Measurements from ENCODE around the gene ARID1B. TPM values are rescaled to one million over a fixed set of nuclear protein-coding genes. Genes with fewer than 3 reads are reported as not detected.

ARID1B gene
- total and polyA plus RNA-seq, 2 of the 13 experiments (the other 11 are each of a cell fraction or from before 2014, with no cell fraction given) = 20.1 to 32.6 TPM

DNA sequence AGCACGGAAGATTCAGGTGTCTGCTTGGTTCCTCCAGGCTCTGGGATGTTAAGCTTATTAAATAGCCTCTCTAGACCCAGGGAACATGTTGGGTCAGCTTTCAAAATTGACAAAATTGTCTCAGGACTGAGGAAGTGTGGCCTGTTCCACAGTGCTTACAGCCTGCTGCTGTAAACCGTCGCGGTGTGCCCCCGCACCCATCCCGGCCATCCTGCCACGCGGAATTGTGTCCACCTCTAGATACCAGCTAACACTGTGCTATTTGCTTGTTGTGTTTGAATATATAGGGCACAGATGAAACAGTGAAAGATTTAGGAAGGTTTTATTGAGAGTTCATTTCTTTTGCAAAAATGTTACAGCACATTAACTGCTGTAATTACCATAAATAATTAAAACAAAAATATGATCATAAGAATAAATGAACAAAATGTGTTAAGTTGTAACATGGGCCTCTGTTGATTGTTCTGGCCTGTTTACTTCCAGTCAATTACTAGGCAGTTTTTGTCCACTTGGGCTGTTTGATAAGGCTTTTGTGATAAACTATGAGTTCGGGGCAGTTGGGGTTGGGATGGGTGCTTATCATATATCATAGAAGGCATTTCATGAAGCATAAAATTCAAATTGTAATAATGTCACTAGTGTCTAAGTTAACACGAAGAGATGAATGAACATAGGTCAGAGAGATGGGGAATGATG is 77.4 kb downstream of the ARID1B start:
- TF ChIP-seq, protein P1, sequence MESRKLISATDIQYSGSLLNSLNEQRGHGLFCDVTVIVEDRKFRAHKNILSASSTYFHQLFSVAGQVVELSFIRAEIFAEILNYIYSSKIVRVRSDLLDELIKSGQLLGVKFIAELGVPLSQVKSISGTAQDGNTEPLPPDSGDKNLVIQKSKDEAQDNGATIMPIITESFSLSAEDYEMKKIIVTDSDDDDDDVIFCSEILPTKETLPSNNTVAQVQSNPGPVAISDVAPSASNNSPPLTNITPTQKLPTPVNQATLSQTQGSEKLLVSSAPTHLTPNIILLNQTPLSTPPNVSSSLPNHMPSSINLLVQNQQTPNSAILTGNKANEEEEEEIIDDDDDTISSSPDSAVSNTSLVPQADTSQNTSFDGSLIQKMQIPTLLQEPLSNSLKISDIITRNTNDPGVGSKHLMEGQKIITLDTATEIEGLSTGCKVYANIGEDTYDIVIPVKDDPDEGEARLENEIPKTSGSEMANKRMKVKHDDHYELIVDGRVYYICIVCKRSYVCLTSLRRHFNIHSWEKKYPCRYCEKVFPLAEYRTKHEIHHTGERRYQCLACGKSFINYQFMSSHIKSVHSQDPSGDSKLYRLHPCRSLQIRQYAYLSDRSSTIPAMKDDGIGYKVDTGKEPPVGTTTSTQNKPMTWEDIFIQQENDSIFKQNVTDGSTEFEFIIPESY (CRISPR knock-in tag; IDR thresholded peaks at IDR 0.05) = peak; percentile 93
- TF ChIP-seq DNMT3B (CRISPR knock-in tag; conservative IDR thresholded peaks at IDR 0.05) (no peak), CEBPG (CRISPR knock-in tag; IDR thresholded peaks at IDR 0.05) (no peak)
- Histone ChIP-seq H4K20me1 (ENCODE audit: insufficient read depth, low read length) (peaks cover 12% of the 10 kb centered on the region; the same call in 1 of the 2 replicates), H3K9me3 (ENCODE audit: low read length) (no peaks in the 10 kb centered on the region), H3K9ac (ENCODE audit: insufficient read depth, low read depth, low read length) (no peak overlapping the region), H3K4me2 (ENCODE audit: low read depth, low read length) (no peak overlapping the region), H3K79me2 (ENCODE audit: insufficient read depth, low read length) (peaks cover 93% of the 10 kb centered on the region), H3K27me3 (ENCODE audit: control insufficient read depth in 1 of 2, insufficient read depth in 2 of 2, low read length in 2 of 2) (no peaks in the 10 kb centered on the region), H3K4me1 (ENCODE audit: insufficient read depth, low read length) (peaks cover 16% of the 10 kb centered on the region; the same call in 1 of the 2 replicates), H2AFZ (ENCODE audit: low read length) (no peak overlapping the region), H3K36me3 (replicated peaks in 1 of 2; ENCODE audit: control insufficient read depth in 1 of 2, insufficient read depth in 2 of 2, low read length in 2 of 2) (peaks cover 0 to 2% of the 10 kb centered on the region in 2 experiments; a peak in 3 of 5 replicates), H3K4me3 (replicated peaks in 1 of 3; ENCODE audit: insufficient read depth in 1 of 3, low read depth in 2 of 3, low read length in 3 of 3) (no peak overlapping the region), H3K27ac (ENCODE audit: extremely low read length, insufficient read depth, low read length) (no peak overlapping the region)
- intact Hi-C loops (cut with micrococcal nuclease; ENCODE audit: unreplicated experiment) = no loop called here
- no peak for DNase-seq (ENCODE audit: low spot score)
- BruUV-seq (replicated peaks) = no TSS peak
- ATAC-seq = peak; percentile 37; the same call in 2 of the 3 replicates
- in situ Hi-C loops (cut with HindIII; ENCODE audit: extremely low pct_ligation_motif_present, low pct_unique_long_range_greater_than_20kb) = no loop called here
- ChIA-PET POLR2A (no interaction called here), CTCF (ENCODE audit: low intra/inter-chr PET ratio, low total read pairs) (no interaction called here)
- WGBS (ENCODE audit: low lambda C conversion rate) = 95% methylated on average over 10 of the region's 10 CpGs
- no peak for FAIRE-seq

GRCh38 chr6:156857573-156857972 is 80.4 kb downstream of the ARID1B start:
- no peak overlapping the region for H2AFZ ChIP-seq (ENCODE audit: low read length)
- POLR2A ChIA-PET = no interaction called here
- no peaks in the 10 kb centered on the region for H3K27me3 ChIP-seq (ENCODE audit: control insufficient read depth in 1 of 2, insufficient read depth in 2 of 2, low read length in 2 of 2)
- H4K20me1 ChIP-seq (ENCODE audit: insufficient read depth, low read length) = peaks cover 12% of the 10 kb centered on the region; the same call in 1 of the 2 replicates
- peaks cover 16% of the 10 kb centered on the region; the same call in 1 of the 2 replicates for H3K4me1 ChIP-seq (ENCODE audit: insufficient read depth, low read length)
- peaks cover 0 to 2% of the 10 kb centered on the region in 2 experiments; a peak in 3 of 5 replicates for H3K36me3 ChIP-seq (replicated peaks in 1 of 2; ENCODE audit: control insufficient read depth in 1 of 2, insufficient read depth in 2 of 2, low read length in 2 of 2)
- H3K4me3 ChIP-seq (replicated peaks in 1 of 3; ENCODE audit: insufficient read depth in 1 of 3, low read depth in 2 of 3, low read length in 3 of 3) = no peak overlapping the region
- no TSS peak for BruUV-seq (replicated peaks)
- FAIRE-seq (no peak), ATAC-seq (peak; percentile 38), DNase-seq (ENCODE audit: low spot score) (no peak)
- WGBS (ENCODE audit: low lambda C conversion rate) = 93% methylated on average over 2 of the region's 2 CpGs
- in situ Hi-C loops (cut with HindIII; ENCODE audit: extremely low pct_ligation_motif_present, low pct_unique_long_range_greater_than_20kb) (no loop called here), intact Hi-C loops (cut with micrococcal nuclease; ENCODE audit: unreplicated experiment) (no loop called here)
- no peak overlapping the region for H3K27ac ChIP-seq (ENCODE audit: extremely low read length, insufficient read depth, low read length)
- no peak overlapping the region for H3K9ac ChIP-seq (ENCODE audit: insufficient read depth, low read depth, low read length)
- no peaks in the 10 kb centered on the region for H3K9me3 ChIP-seq (ENCODE audit: low read length)
- CTCF ChIA-PET (ENCODE audit: low intra/inter-chr PET ratio, low total read pairs) = no interaction called here
- no peak overlapping the region for H3K4me2 ChIP-seq (ENCODE audit: low read depth, low read length)
- no peak for TF ChIP-seq REST (IDR thresholded peaks at IDR 0.05; ENCODE audit: borderline replicate concordance in 1 of 2, low read depth in 1 of 2, low read length in 2 of 2)
- TF ChIP-seq PRMT3 (CRISPR knock-in tag; IDR thresholded peaks at IDR 0.05; ENCODE audit: borderline replicate concordance, low read depth) = no peak
- TF ChIP-seq TFDP1 (CRISPR knock-in tag; IDR thresholded peaks at IDR 0.05; ENCODE audit: borderline replicate concordance) = no peak
- peaks cover 94% of the 10 kb centered on the region for H3K79me2 ChIP-seq (ENCODE audit: insufficient read depth, low read length)
